NAMALWA (cell line): ENCODE data around the gene FAT2.
"Not testable (repeated sequence)": the region's sequence is repeated elsewhere in the genome, so short reads cannot be mapped to it uniquely, and the experiment has no call there.

Source experiments
- DNase-seq: peaks from one replicate; pipeline ENCODE4 v3.0.0-alpha.2; 2015; ENCODE audit warnings: low spot score

Gene FAT2

DNA sequence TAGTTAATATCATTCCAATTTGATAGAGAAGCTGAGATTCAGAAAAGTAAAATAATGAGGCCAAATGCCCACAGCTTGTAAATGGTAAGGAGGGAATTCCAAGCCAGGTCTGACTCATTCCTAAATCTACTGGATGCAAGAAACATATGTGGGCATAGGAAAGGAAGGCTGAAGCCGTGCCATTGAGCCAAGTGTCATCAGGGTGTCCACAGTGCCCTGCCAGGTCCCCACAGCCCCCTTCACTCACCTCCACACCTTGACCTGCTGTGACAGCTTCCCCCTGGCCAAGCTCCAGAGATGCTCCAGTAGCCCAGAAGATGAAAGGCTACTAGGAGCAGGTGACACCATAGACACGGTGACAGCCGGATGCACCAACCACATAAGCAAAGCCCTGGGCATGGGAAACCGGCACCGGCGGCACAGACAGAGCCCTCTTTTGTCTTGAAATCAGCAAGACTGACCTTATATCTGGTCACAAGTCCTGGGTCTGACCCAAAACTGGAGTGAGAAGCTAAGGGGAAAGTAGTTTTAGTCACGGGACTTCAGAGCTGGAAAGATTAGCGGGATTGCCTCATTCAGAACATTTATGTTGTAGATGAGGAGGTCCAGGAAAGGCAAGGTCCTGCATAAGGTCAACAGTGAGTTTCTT, 20.1 kb upstream of the FAT2 start:
- no peak for DNase-seq

DNA sequence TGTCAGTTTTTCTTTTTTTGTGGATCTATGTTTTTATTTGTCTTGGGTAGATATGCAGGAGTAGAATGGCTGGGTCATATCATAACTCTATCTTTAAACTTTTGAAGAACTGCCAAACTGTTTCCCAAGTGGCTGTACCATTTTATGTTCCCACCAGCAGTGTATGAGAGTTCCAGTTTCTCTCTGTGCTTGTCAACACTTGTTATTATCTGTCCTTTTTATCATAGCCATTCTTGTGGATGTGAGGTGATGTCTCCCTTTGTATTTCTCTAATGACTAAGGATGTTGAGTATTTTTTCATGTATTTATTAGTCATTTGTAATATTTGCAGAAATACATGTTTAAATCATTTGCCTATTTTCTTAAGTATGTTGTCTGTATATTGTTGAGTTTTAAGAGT, 17.4 kb upstream of the FAT2 start:
- DNase-seq, result no peak

DNA sequence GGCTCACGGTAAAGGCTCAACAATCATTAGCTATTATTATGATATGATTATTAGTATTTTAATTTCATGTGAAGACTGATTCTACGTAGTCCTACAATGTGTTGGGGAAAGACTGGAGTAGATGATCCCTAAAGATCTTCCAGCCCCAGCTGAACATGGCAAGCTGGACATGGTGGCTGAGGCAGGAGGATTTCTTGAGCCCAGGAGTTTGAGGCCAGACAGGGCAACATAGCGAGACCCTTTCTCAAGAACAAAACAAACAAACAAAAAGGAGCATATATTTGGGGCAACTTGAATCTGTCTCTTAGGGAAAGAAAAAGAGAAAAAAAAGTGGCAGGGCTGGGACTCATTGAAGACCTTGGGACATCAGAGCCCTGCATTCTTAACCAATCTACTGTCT, 16.2 kb upstream of the FAT2 start:
- no peak for DNase-seq

DNA sequence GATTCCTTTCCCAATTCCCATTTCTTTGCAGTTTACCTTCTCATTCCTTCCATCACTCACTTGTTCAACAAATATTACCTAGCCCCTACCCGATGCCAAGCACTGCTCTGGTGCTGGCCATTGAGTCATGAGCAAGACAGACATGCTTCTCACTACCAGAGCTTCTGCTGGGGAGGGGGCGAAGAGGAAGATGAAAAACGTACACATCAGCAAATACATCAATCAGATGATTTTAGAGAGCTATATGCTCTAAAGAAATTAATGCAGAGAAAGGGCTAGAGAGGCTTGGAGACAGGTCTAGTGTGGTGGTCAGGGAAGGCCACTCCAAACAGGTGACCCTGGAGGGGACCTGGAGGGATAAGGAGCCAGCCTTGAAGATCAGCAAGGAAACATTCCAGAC, 14.4 kb upstream of the FAT2 start:
- DNase-seq, result no peak

DNA sequence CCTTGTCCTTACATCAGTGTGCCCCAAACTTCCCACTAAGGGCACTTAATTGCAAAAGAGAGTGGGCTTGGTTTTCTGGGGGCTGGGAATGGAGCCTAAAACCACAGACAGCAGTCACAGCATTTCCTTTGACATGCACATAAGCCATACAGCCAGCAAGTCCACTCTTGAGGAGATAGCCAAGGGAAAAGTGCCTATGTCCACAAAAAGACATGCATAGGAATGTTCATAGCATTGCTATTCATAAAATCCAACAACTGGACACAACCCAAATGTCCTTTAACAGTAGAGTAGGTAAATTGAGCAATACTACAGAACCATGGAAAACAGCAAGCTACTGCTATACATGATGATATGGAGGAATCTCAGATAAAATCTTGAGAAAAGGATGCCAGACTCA, 11.7 kb upstream of the FAT2 start:
- DNase-seq, result no peak

- DNase-seq, result no peak
These were observed 10.3 kb upstream of the FAT2 start for GRCh38 chr5:151601391-151601790.

DNA sequence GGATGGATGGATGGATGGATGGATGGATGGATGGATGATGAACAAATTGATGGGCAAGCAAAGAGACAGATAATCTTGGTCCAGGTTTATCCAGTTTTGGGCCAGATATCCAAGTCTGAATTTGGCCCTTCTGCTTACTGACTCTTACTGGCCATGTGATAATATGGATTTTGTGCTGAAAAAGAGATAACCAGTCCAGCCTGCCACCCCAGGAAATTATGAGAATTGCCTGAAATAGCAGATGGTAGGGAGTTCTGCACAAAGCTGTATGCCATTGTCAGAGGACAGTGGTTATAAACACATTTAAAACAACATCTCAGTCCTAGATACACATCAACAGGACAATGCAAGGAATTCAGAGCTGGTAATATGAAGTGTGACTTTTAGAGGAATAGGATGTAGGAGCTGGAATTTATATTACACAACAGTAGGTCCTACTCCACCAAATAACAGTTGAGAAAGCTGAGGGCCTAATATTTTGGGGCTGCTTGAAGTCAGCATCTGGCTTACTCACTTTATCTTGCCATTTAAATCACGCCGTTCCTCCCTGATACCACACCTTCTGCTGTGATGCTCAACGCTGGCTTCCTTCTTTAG, 9.0 kb upstream of the FAT2 start:
- no peak for DNase-seq

DNA sequence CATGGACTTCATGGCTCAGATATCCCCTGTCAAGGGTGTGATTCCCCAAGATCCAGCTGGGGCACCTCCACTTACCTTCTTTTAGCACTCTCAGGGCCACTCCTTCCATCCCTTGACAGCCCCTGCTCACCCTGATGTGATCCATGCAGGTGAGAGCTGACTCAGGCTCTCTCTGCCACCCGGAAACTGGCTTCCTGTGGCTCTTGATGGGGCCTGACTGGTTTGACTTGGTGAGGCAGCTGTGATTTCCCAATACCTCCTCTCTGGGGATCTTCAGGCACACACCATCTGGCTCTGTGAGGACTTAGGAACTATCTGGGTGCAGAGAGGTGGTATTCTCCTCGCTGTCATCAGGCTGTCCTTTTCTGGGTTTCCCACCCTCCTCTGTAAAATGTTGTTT, 7.9 kb upstream of the FAT2 start:
- no peak for DNase-seq

- DNase-seq, result no peak
These were observed 7.4 kb upstream of the FAT2 start for GRCh38 chr5:151598549-151598948.

- no peak for DNase-seq
These were observed 6.6 kb upstream of the FAT2 start for GRCh38 chr5:151597749-151598148.

- no peak for DNase-seq
These were observed 5.9 kb upstream of the FAT2 start for GRCh38 chr5:151596828-151597539.

DNA sequence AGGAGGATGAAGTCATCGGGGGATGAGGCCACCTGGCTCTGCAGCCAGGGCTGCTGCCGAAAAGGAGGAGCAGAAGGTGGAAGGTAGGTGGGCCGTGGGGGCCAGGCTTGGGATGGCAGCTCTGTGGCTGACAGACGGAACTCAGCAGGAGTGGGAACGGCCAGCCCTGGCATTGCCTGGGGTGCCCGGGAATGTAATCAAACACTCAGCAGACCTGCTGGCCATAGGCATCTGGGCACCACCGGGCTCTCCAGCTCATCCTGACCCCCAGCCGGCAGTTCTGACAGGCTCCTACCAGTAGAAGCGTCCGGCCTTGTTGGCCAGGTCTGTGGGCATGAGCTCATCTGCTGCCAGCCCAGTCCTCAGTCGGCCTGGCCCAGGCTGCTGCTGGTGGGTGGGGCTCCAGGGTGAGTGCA, 4.3 kb upstream of the FAT2 start:
- no peak for DNase-seq

DNA sequence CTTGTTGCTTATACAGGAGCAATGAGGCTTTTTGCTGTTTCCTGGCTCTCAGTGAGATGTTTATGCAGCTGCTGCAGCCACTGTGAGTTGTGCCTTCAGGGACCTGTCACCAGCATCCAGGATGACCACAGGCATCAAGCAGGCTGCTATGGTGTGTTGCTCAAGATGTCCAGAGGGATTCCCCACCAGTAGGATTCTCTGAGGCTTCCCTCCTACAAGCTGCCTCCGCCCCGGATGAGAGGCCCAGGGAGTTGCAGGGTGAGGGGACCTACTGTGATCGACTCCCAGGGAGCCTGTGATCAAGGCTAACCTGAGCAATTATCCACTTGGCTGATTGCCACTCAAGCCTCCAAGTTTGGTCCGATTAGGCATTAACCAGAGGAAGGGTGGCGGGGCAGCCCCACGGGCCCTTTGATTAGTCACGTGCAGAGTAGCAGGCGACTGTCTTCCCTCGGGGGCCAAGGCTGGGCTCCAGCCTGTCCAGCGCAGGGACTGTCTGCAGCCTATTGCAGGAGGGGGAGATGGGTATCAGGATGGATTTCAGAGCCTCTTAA, 1.8 kb upstream of the FAT2 start:
- no peak for DNase-seq

DNA sequence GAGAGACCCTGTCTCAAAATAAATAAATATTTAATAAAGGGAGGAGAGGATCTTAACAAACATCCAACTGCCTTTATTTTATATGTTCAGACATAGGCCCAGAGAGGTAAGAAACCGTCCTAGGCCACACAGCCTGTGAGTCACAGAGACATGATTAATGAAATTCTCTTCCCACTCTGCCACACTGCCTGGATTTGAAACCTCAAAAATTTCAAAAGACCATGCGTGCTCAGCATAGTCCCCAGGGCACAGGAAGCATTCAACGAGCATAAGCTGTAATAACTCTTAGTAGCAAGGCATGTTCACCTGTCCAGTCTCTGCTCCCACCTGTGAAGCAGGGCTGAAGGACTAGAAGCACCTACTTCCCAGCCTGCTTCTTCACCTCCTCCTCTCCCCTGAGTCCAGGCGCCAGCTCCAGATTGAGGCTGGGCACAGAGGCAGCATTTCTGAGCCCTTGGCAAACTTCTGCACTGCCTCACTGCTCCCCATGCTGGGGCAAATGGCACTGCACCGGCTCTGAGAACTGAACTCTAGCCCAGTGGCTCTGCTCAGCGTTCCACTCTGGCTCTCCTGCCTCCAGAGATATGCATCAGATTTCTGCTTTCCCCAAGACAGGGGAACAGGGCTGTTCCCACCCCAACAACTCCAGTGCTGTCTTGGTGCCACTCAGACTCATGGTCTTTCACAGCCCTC, 1.1 kb downstream of the FAT2 start:
- no peak for DNase-seq

GRCh38 chr5:151587796-151588555, 3.2 kb downstream of the FAT2 start:
- no peak for DNase-seq

DNA sequence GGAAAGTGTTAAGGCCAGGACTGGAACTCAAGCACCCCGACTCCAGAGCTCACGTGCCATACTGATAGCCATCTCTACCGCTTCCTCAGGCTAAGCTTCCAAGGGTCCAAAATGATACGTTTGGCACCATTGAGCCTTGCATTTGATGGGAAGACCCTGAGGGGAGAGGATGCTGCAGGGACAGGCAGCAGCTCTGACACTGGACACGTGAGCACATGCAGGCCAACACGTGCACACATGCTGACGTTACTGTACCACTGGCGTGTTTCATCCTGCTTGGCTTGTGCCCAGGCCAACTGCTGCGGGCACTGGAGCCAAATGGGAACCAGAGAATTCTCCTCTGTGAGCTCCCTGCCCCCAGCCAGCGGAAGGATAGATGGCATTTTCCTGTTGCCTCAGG, 5.2 kb downstream of the FAT2 start:
- DNase-seq, result no peak

- not testable (repeated sequence) for DNase-seq
These were observed 5.8 kb downstream of the FAT2 start for GRCh38 chr5:151585344-151585743.

- no peak for DNase-seq
These were observed 6.8 kb downstream of the FAT2 start for GRCh38 chr5:151584057-151584937.

DNA sequence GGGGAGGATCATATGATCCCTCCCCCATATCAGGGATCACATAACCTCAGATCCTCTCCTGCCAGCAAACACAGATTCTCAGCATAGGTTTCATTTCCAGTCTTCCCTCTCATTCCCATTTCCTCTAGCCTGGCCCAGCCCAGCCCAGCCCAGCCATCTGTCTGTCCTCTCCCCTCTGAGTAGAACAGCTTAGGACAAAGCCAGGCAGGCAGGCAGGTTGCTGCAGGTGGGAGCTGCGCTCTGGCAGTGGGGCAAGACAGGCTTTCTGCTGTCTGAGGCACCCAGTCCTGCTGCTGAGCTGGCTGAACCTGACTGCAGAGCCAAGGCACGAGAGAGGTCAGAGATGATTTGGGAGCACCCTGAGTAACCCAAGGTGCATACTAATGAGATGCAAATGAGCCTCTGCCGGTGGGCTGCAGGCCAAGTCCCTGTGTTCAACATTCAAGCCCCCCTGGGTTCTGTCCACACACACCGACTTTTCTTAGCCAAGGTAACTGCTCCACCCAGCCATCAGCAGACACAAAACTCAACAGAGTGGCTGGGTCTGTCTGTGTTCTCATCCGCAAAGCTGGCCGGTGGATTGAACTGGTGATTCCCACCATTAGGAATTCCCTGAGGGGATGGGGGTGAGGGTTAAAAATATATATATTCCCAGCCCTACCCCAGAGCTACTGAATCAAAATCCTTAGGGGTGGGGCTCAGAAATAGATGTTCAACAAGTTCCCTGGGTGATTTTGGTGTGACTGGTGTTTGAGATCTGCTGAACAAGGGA, 9.1 kb downstream of the FAT2 start:
- no peak for DNase-seq

GRCh38 chr5:151581347-151581746, 9.8 kb downstream of the FAT2 start:
- DNase-seq, result no peak
